Measurements from ENCODE around the gene FUCA2.

FUCA2 gene

DNA sequence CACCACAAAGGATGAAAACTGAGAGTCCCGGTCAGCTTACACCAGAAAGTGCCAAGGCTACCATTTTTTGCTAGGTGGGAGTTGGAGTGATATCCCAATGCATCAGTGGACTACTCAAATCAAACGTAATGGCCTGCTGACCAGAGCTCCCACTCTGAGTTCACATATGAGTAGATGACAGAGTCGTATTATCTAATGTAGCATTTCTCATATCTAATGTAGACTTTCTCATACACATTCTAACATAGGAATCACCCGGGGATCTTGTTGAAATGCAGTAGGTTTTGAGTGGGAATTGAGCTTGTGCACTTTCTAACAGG is 38.4 kb upstream of the FUCA2 start:
- Histone ChIP-seq H3K27ac (no peak overlapping the region), H3K4me3 (no peak overlapping the region), H3K36me3 (ENCODE audit: insufficient read depth, low read length) (no peaks in the 10 kb centered on the region), H3K9ac (ENCODE audit: insufficient read length) (no peak overlapping the region), H3K9me3 (ENCODE audit: low read depth, low read length) (no peaks in the 10 kb centered on the region)
- DNase-seq (ENCODE audit: low read depth, low spot score), result no peak
- TF ChIP-seq POLR2AphosphoS5 (IDR thresholded peaks at IDR 0.05; ENCODE audit: borderline replicate concordance, low read depth, low read length) (no peak), FOXP2 (optimal IDR thresholded peaks at IDR 0.05; ENCODE audit: control extremely low read depth, extremely low read length, insufficient read depth) (no peak), EZH2 (IDR thresholded peaks at IDR 0.05) (no peak)

DNA sequence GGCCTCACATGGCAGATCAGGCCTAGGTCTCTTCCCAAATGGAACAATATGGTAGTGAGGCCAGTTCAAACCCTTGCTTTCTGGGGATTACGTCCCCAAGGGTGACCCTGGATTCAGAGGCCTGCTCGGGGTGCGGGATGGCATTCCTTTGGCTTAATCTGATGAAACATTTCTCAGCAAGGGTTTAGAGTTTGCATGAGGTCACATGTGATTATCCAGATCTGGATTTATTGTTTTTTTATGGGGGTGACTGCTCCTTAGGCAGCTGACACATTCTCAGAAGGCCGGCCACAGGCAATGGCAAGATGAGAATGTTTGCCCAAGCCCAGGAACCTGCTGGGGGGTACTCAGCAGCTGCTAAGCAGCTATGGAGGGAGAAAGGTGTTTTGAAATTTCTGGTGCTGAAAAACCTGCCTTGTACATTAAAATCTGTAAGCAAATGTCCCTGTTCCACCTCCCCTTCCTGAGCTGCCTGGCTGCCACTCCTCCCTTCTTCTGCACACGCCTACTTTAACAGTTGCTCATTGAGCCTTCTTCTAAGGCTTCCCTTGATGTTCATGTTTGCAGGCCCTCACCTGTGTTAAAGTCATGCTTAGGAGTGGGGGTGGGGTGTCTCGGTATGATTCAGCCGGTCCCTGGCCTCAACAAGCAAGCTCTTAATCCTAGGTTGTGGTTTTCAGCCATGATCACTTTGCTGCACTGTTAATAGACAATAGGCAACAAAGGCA is 37.9 kb upstream of the FUCA2 start:
- Histone ChIP-seq H3K27ac (no peak overlapping the region), H3K4me3 (no peak overlapping the region), H3K36me3 (ENCODE audit: insufficient read depth, low read length) (no peaks in the 10 kb centered on the region), H3K9ac (ENCODE audit: insufficient read length) (no peak overlapping the region), H3K9me3 (ENCODE audit: low read depth, low read length) (no peaks in the 10 kb centered on the region)
- TF ChIP-seq POLR2AphosphoS5 (IDR thresholded peaks at IDR 0.05; ENCODE audit: borderline replicate concordance, low read depth, low read length) (no peak), FOXP2 (optimal IDR thresholded peaks at IDR 0.05; ENCODE audit: control extremely low read depth, extremely low read length, insufficient read depth) (no peak), EZH2 (IDR thresholded peaks at IDR 0.05) (no peak)
- DNase-seq (ENCODE audit: low read depth, low spot score), result no peak

DNA sequence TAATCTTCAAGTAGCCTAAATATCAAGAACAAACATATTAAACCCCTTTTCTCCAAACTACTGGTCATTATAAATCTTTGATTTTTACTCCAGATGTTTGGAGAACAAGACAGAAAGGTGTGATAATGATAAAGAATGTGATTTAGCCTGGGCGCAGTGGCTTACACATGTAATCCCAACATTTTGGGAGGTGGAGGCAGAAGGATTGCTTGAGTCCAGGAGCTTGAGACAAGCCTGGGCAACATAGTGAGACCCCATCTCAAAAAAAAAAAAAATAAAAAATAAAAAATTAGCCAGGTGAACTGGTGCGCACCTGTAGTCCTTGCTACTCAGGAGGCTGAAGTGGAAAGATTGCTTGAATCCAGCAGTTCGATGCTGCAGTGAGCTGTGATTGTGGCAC is 35.1 kb upstream of the FUCA2 start:
- H3K36me3 ChIP-seq (ENCODE audit: insufficient read depth, low read length), result no peaks in the 10 kb centered on the region
- TF ChIP-seq POLR2AphosphoS5 (IDR thresholded peaks at IDR 0.05; ENCODE audit: borderline replicate concordance, low read depth, low read length) (no peak), EZH2 (IDR thresholded peaks at IDR 0.05) (no peak), FOXP2 (optimal IDR thresholded peaks at IDR 0.05; ENCODE audit: control extremely low read depth, extremely low read length, insufficient read depth) (no peak)
- DNase-seq (ENCODE audit: low read depth, low spot score), result no peak
- no peak overlapping the region for H3K27ac ChIP-seq
- H3K9ac ChIP-seq (ENCODE audit: insufficient read length), result no peak overlapping the region
- no peak overlapping the region for H3K4me3 ChIP-seq
- H3K9me3 ChIP-seq (ENCODE audit: low read depth, low read length), result no peaks in the 10 kb centered on the region

DNA sequence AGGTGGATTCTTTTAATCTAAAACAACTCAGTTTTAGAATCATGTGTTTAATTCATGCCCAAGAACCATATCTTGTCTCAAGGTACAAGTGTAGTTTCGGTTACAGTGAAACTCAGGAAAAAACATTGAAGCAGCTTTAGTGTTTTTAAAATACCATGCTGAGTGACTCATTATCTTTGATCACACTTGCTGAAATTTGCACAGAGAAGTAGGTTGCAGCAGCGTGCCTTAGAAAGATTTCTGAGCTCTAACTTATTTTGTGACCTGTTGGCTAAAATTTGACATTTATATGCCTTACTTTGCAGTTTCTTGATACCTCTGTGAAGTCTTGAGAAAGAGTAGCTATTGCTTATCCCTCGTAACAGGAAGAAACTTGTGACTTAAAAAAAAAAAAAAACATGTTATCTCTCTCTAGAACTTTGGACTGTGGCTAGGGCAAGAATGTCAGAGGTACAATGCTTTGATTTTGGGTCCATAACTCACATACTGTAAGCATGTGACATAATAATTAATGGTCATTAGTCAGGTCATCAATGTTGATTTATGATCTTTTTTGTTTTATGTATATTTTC is 34.5 kb upstream of the FUCA2 start:
- H3K36me3 ChIP-seq (ENCODE audit: insufficient read depth, low read length), result no peaks in the 10 kb centered on the region
- TF ChIP-seq EZH2 (IDR thresholded peaks at IDR 0.05), result no peak
- no peak for TF ChIP-seq POLR2AphosphoS5 (IDR thresholded peaks at IDR 0.05; ENCODE audit: borderline replicate concordance, low read depth, low read length)
- no peak for TF ChIP-seq FOXP2 (optimal IDR thresholded peaks at IDR 0.05; ENCODE audit: control extremely low read depth, extremely low read length, insufficient read depth)
- no peak overlapping the region for H3K9ac ChIP-seq (ENCODE audit: insufficient read length)
- no peak for DNase-seq (ENCODE audit: low read depth, low spot score)
- no peaks in the 10 kb centered on the region for H3K9me3 ChIP-seq (ENCODE audit: low read depth, low read length)
- no peak overlapping the region for H3K4me3 ChIP-seq
- H3K27ac ChIP-seq, result no peak overlapping the region

DNA sequence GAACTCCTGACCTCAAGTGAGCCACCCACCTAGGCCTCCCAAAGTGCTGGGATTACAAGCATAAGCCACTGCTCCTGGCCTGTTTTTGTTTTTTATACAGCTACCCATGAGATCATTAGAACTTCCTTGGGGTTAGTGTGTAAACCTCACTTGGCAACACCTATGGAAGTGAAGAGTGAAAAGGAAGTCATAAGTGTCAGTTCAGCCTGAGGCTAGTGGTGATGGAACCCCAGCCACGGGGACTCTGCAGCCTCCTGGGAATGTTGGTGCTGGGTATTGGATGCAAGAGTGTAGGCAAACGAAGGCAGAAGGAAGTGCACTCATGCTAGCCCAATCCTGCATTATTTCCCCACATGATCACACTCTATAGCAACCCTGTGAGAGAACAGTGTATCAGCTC is 33.6 kb upstream of the FUCA2 start:
- Histone ChIP-seq H3K4me3 (no peak overlapping the region), H3K36me3 (ENCODE audit: insufficient read depth, low read length) (no peaks in the 10 kb centered on the region), H3K9ac (ENCODE audit: insufficient read length) (no peak overlapping the region), H3K9me3 (ENCODE audit: low read depth, low read length) (no peaks in the 10 kb centered on the region), H3K27ac (no peak overlapping the region)
- DNase-seq (ENCODE audit: low read depth, low spot score), result no peak
- TF ChIP-seq FOXP2 (optimal IDR thresholded peaks at IDR 0.05; ENCODE audit: control extremely low read depth, extremely low read length, insufficient read depth), result no peak
- no peak for TF ChIP-seq POLR2AphosphoS5 (IDR thresholded peaks at IDR 0.05; ENCODE audit: borderline replicate concordance, low read depth, low read length)
- TF ChIP-seq EZH2 (IDR thresholded peaks at IDR 0.05), result no peak

DNA sequence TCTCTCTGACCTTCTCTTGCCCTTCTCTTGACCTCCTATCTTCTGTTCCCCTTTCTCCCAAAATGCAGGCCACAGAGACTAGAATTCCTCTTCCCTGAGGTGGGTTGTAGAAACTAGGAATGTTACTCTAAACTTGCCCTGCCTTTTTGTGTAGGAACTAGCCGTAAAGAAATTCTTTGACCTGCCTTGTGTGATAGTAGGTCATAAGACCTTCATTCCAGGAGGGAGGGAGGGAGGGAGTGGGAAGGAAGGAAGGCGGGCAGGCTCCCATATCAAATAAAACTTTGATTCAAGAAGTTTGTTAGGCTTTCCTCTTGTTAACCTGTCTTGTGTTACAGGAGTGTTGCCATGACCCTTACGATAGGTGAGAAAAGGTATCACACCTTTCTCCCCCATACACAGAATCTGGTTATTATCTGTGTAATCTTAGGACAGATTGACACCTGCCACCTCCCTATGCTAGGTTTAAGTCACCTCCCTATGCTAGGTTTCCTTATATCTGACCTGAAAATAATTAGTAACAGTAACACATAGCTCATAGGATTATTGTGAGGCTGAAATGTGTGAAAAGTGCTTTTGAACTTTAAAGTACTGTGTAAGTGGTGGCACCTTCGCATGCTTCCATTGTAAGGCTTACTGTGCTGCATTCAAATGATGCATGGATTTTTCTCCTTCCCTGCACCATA is 32.6 kb upstream of the FUCA2 start:
- Histone ChIP-seq H3K9ac (ENCODE audit: insufficient read length) (no peak overlapping the region), H3K9me3 (ENCODE audit: low read depth, low read length) (no peaks in the 10 kb centered on the region), H3K36me3 (ENCODE audit: insufficient read depth, low read length) (no peaks in the 10 kb centered on the region), H3K27ac (no peak overlapping the region), H3K4me3 (no peak overlapping the region)
- DNase-seq (ENCODE audit: low read depth, low spot score), result no peak
- TF ChIP-seq POLR2AphosphoS5 (IDR thresholded peaks at IDR 0.05; ENCODE audit: borderline replicate concordance, low read depth, low read length), result no peak
- no peak for TF ChIP-seq EZH2 (IDR thresholded peaks at IDR 0.05)
- TF ChIP-seq FOXP2 (optimal IDR thresholded peaks at IDR 0.05; ENCODE audit: control extremely low read depth, extremely low read length, insufficient read depth), result no peak

DNA sequence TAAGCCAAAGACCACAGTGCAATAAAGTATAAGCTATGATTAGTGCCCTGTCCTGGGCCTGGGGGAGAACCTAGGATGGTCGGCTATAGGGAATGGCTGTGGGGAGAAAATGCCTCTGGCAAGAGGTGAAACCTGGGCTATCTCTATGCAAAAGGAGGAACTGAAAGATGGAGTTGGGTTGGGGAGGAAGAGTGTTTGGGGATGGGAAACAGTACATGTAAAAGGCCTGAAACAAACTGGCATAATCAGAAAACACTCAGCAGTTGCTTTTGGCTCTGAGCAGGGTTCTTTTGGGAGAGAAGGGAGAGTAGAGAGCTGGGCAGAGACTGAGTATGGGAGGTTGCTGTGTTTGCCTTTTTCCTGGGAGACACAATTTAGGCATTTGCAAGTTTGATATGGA is 31.9 kb upstream of the FUCA2 start:
- no peak overlapping the region for H3K27ac ChIP-seq
- no peak overlapping the region for H3K9ac ChIP-seq (ENCODE audit: insufficient read length)
- H3K4me3 ChIP-seq, result no peak overlapping the region
- H3K36me3 ChIP-seq (ENCODE audit: insufficient read depth, low read length), result no peaks in the 10 kb centered on the region
- no peak for TF ChIP-seq POLR2AphosphoS5 (IDR thresholded peaks at IDR 0.05; ENCODE audit: borderline replicate concordance, low read depth, low read length)
- DNase-seq (ENCODE audit: low read depth, low spot score), result no peak
- no peaks in the 10 kb centered on the region for H3K9me3 ChIP-seq (ENCODE audit: low read depth, low read length)

DNA sequence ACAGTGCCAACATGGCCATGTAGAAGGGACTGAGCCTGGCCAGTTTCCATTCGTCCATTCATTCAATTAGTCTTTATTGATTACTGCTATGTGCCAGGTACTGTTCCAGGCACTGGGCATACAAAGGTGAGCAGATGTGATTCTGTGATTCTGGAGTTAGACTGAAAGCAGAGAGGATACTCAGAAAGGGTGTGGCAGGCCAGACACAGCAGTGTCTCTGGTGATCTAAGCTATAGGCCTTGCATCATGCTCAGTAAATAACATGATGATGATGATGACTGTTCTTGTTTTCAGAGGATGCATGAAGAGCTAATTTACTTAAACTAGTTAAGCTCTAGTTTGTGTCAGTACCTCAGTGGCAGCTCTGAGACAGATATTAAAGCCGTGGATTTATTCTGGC is 31.4 kb upstream of the FUCA2 start:
- Histone ChIP-seq H3K9ac (ENCODE audit: insufficient read length) (no peak overlapping the region), H3K9me3 (ENCODE audit: low read depth, low read length) (no peaks in the 10 kb centered on the region), H3K36me3 (ENCODE audit: insufficient read depth, low read length) (no peaks in the 10 kb centered on the region), H3K4me3 (no peak overlapping the region), H3K27ac (no peak overlapping the region)
- no peak for TF ChIP-seq POLR2AphosphoS5 (IDR thresholded peaks at IDR 0.05; ENCODE audit: borderline replicate concordance, low read depth, low read length)
- no peak for TF ChIP-seq EZH2 (IDR thresholded peaks at IDR 0.05)
- TF ChIP-seq FOXP2 (optimal IDR thresholded peaks at IDR 0.05; ENCODE audit: control extremely low read depth, extremely low read length, insufficient read depth), result no peak
- no peak for DNase-seq (ENCODE audit: low read depth, low spot score)

All from SK-N-MC (cell line).